Activated gamma-delta T cell treated with anti-CD3 and anti-CD28 coated beads, Interleukin-2, amount 50 U/mL, for 16 hours (primary cell): Measurements from ENCODE around the gene SWSAP1.

Experiments used
- DNase-seq: peaks from one replicate; pipeline ENCODE4 v3.0.0-alpha.2; 2020; ENCODE audit warnings: low read depth

Gene SWSAP1

GRCh38 chr19:11414544-11414943 is 40.1 kb downstream of the SWSAP1 start:
- no peak for DNase-seq

DNA sequence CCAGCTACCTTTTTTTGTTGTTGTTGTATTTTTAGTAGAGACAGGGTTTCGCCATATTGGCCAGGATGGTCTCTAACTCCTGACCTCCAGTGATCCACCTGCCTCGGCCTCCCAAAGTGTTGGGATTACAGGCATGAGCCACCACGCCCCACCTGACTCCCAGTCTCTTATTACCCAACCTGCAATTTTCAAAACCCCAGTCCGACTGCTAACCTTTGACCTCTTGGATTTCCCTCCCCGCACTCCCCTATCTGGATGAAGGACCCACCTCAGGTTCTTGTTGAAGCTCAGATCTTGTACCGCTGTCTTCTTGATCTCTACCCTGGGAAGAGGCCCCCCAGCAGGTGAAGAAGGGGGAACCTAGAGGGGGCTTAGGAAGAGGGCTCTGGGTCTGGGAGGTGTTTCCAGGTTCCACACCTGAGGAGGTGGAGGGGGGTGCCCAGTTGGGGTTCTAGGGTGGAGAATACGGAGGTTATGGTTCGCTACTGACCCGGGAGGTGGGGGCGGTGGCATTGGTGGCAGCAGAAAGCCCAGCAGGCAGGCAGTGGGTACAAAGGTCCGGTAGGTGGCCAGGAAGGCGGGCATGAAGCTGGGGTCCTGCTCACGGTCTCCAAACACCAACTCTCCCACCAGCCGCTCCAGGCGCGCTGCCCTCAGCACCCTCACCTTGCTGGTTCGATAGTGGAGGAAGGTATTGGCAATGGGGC is 42.0 kb downstream of the SWSAP1 start:
- no peak for DNase-seq

- DNase-seq: no peak
Observed at GRCh38 chr19:11418094-11418548, 43.7 kb downstream of the SWSAP1 start.

GRCh38 chr19:11418549-11419506 is 44.4 kb downstream of the SWSAP1 start, which contains the start of gene RGL3:
Gene RGL3, minus strand, starts transcription at chr19:11419314. Its CDS starts 36 bp downstream, at chr19:11419278.
- DNase-seq: no peak

- DNase-seq: no peak
Observed at GRCh38 chr19:11420429-11421370, 46.2 kb downstream of the SWSAP1 start.

DNA sequence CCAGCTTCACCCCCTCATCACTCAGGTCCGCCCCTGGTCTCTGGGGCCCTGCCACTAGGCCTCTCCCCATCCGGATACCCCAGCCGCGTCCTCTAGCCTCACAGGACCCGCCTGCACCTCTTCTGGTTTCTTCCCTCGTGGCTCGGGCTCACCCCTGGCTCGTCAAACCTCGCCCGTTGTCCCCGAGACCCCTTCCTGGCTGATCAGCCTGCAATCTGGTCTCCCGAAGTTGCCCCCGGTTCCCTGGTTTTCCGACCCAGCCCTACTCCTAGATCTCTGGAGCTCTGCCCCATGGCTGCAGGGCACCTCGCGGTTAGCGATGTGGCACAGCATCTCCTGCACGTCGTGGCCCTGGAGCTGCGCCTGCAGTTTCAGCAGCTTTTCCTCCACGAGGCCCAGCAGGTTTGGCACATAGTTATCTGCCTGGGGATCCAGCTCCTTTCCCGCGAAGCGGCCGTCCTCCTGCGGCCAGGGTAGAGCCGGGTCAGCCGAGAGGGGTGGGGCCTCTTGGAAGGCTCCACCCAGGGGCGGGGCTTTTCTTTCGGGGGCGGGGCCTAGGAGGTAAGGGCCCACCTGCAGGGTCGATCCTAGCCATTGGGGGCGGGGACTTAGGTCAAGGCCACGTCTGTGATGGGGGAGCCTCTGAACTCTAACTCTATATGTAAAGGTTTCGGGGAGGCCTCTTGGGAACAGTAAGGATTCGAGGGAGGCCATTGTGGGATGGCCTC is 47.1 kb downstream of the SWSAP1 start:
- DNase-seq: no peak

GRCh38 chr19:11422163-11423065 is 47.9 kb downstream of the SWSAP1 start:
- no peak for DNase-seq

DNA sequence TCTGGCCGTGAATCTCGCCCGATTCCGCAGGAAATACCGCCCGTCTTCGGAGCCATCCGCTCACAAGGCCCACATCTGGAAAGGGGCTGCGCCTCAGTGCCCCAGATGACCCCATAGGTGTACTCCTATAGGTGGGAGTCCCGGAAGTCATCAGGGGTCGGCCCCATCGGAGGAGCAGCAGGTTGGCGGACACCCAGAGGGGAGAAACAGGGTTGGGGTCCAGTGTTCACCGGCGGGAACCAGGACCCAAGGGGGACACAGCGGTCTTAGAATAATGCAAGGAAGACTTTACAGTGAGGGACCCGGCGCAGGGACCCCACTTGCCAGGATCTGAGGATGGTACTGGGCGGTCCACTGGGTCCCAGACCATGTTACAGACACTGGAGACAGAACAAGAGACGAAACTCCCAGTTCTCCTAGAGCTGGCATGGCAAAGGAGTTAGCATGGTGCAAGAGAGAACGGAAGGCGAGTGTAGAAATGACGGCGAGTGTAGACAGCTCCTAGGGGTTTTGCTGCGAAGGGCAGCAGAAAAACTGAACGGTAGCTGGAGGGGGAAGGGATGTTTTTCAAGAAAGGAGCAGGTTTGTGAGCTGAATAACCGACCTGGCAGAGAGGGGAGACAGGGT is 48.8 kb downstream of the SWSAP1 start:
- no peak for DNase-seq

GRCh38 chr19:11423791-11424181 is 49.3 kb downstream of the SWSAP1 start:
- no peak for DNase-seq
